ENCODE results near the gene ZBTB20. TPM values are rescaled to one million over a fixed set of nuclear protein-coding genes. Genes with fewer than 3 reads are reported as not detected.

ZBTB20 gene
- total RNA-seq, 1 donor from 2014 or later: 21.4 TPM

GRCh38 chr3:114566767-114567166 is 580.3 kb downstream of the ZBTB20 start:
- H3K4me2 ChIP-seq (ENCODE audit: low read length): no peak overlapping the region
- FAIRE-seq: no peak

GRCh38 chr3:114566162-114566755 is 580.8 kb downstream of the ZBTB20 start:
- Histone ChIP-seq H3K27me3 (ENCODE audit: insufficient read depth, low read length) (no peaks in the 10 kb centered on the region), H3K9ac (ENCODE audit: low read length) (no peak overlapping the region), H3K4me1 (ENCODE audit: insufficient read depth, low read length) (peaks cover 12% of the 10 kb centered on the region), H3K4me2 (ENCODE audit: low read length) (no peak overlapping the region), H3K27ac (ENCODE audit: low read depth, low read length) (no peak overlapping the region), H3K36me3 (ENCODE audit: insufficient read depth, low read length) (no peaks in the 10 kb centered on the region), H3K4me3 (ENCODE audit: insufficient read depth, low read depth, low read length) (no peak overlapping the region), H3K9me3 (ENCODE audit: insufficient read depth, low read depth, low read length) (no peaks in the 10 kb centered on the region), H2AFZ (ENCODE audit: low read depth, low read length) (no peak overlapping the region), H4K20me1 (ENCODE audit: insufficient read depth, low read length) (peaks cover 20% of the 10 kb centered on the region), H3K79me2 (ENCODE audit: insufficient read depth, low read length) (peaks cover 4% of the 10 kb centered on the region)
- Mint-ChIP-seq H3K9me3 (ENCODE audit: unreplicated experiment) (peaks cover 1% of the 10 kb centered on the region), H3K27ac (ENCODE audit: unreplicated experiment) (peak overlapping the region; percentile 22), H3K27me3 (ENCODE audit: low read depth, unreplicated experiment) (no peaks in the 10 kb centered on the region), H3K4me1 (ENCODE audit: low read depth, unreplicated experiment) (peaks cover 23% of the 10 kb centered on the region), H3K36me3 (ENCODE audit: low read depth, unreplicated experiment) (no peaks in the 10 kb centered on the region), H3K4me3 (ENCODE audit: unreplicated experiment) (no peak overlapping the region)
- DNase-seq (ENCODE audit: low read depth): no peak
- FAIRE-seq: no peak
- TF ChIP-seq CTCF (IDR thresholded peaks at IDR 0.05; ENCODE audit: insufficient read depth, low read depth, low read length): no peak
- TF ChIP-seq EZH2 (IDR thresholded peaks at IDR 0.05; ENCODE audit: insufficient read depth, low read length): no peak

More at GRCh38 chr3:114566767-114567166, 580.3 kb downstream of the ZBTB20 start:
- no peaks in the 10 kb centered on the region for H3K27me3 Mint-ChIP-seq (ENCODE audit: low read depth, unreplicated experiment)
- H3K4me3 ChIP-seq (ENCODE audit: insufficient read depth, low read depth, low read length): no peak overlapping the region
- H2AFZ ChIP-seq (ENCODE audit: low read depth, low read length): no peak overlapping the region
- no peak overlapping the region for H3K27ac ChIP-seq (ENCODE audit: low read depth, low read length)
- no peaks in the 10 kb centered on the region for H3K27me3 ChIP-seq (ENCODE audit: insufficient read depth, low read length)
- H3K79me2 ChIP-seq (ENCODE audit: insufficient read depth, low read length): peaks cover 8% of the 10 kb centered on the region
- H3K4me1 ChIP-seq (ENCODE audit: insufficient read depth, low read length): peaks cover 12% of the 10 kb centered on the region
- H3K9me3 Mint-ChIP-seq (ENCODE audit: unreplicated experiment): peaks cover 1% of the 10 kb centered on the region
- H3K9me3 ChIP-seq (ENCODE audit: insufficient read depth, low read depth, low read length): no peaks in the 10 kb centered on the region
- no peaks in the 10 kb centered on the region for H3K36me3 Mint-ChIP-seq (ENCODE audit: low read depth, unreplicated experiment)
- TF ChIP-seq EZH2 (IDR thresholded peaks at IDR 0.05; ENCODE audit: insufficient read depth, low read length): no peak
- TF ChIP-seq CTCF (IDR thresholded peaks at IDR 0.05; ENCODE audit: insufficient read depth, low read depth, low read length): no peak
- H3K4me1 Mint-ChIP-seq (ENCODE audit: low read depth, unreplicated experiment): peaks cover 23% of the 10 kb centered on the region
- H3K36me3 ChIP-seq (ENCODE audit: insufficient read depth, low read length): no peaks in the 10 kb centered on the region
- H4K20me1 ChIP-seq (ENCODE audit: insufficient read depth, low read length): peaks cover 24% of the 10 kb centered on the region
- no peak overlapping the region for H3K4me3 Mint-ChIP-seq (ENCODE audit: unreplicated experiment)
- H3K9ac ChIP-seq (ENCODE audit: low read length): no peak overlapping the region
- no peak overlapping the region for H3K27ac Mint-ChIP-seq (ENCODE audit: unreplicated experiment)
- DNase-seq (ENCODE audit: low read depth): no peak

- no peak overlapping the region for H3K27ac ChIP-seq (ENCODE audit: low read depth, low read length)
- H3K9ac ChIP-seq (ENCODE audit: low read length): no peak overlapping the region
- no peaks in the 10 kb centered on the region for H3K9me3 ChIP-seq (ENCODE audit: insufficient read depth, low read depth, low read length)
- H3K27me3 ChIP-seq (ENCODE audit: insufficient read depth, low read length): no peaks in the 10 kb centered on the region
- H3K36me3 Mint-ChIP-seq (ENCODE audit: low read depth, unreplicated experiment): no peaks in the 10 kb centered on the region
- no peak overlapping the region for H3K4me2 ChIP-seq (ENCODE audit: low read length)
- no peak overlapping the region for H3K4me3 Mint-ChIP-seq (ENCODE audit: unreplicated experiment)
- H3K4me1 ChIP-seq (ENCODE audit: insufficient read depth, low read length): peaks cover 12% of the 10 kb centered on the region
- FAIRE-seq: no peak
- peaks cover 4% of the 10 kb centered on the region for H3K9me3 Mint-ChIP-seq (ENCODE audit: unreplicated experiment)
- no peak overlapping the region for H3K27ac Mint-ChIP-seq (ENCODE audit: unreplicated experiment)
- peaks cover 4% of the 10 kb centered on the region for H3K79me2 ChIP-seq (ENCODE audit: insufficient read depth, low read length)
- TF ChIP-seq EZH2 (IDR thresholded peaks at IDR 0.05; ENCODE audit: insufficient read depth, low read length) (no peak), CTCF (IDR thresholded peaks at IDR 0.05; ENCODE audit: insufficient read depth, low read depth, low read length) (no peak)
- H3K4me1 Mint-ChIP-seq (ENCODE audit: low read depth, unreplicated experiment): peaks cover 23% of the 10 kb centered on the region
- H3K4me3 ChIP-seq (ENCODE audit: insufficient read depth, low read depth, low read length): no peak overlapping the region
- H3K36me3 ChIP-seq (ENCODE audit: insufficient read depth, low read length): no peaks in the 10 kb centered on the region
- H3K27me3 Mint-ChIP-seq (ENCODE audit: low read depth, unreplicated experiment): no peaks in the 10 kb centered on the region
- H4K20me1 ChIP-seq (ENCODE audit: insufficient read depth, low read length): peaks cover 20% of the 10 kb centered on the region
- no peak overlapping the region for H2AFZ ChIP-seq (ENCODE audit: low read depth, low read length)
- DNase-seq (ENCODE audit: low read depth): no peak
Observed at GRCh38 chr3:114565216-114565615, 581.9 kb downstream of the ZBTB20 start.
